ENCODE data around the gene NOD2. TPM values are rescaled to one million over a fixed set of nuclear protein-coding genes. Genes with fewer than 3 reads are reported as not detected.

The NOD2 gene
- total RNA-seq, 3 donors from 2014 or later (not counting 1 experiment from before 2014, with no cell fraction given) = 2.8 to 8.6 (median 2.9) TPM

DNA sequence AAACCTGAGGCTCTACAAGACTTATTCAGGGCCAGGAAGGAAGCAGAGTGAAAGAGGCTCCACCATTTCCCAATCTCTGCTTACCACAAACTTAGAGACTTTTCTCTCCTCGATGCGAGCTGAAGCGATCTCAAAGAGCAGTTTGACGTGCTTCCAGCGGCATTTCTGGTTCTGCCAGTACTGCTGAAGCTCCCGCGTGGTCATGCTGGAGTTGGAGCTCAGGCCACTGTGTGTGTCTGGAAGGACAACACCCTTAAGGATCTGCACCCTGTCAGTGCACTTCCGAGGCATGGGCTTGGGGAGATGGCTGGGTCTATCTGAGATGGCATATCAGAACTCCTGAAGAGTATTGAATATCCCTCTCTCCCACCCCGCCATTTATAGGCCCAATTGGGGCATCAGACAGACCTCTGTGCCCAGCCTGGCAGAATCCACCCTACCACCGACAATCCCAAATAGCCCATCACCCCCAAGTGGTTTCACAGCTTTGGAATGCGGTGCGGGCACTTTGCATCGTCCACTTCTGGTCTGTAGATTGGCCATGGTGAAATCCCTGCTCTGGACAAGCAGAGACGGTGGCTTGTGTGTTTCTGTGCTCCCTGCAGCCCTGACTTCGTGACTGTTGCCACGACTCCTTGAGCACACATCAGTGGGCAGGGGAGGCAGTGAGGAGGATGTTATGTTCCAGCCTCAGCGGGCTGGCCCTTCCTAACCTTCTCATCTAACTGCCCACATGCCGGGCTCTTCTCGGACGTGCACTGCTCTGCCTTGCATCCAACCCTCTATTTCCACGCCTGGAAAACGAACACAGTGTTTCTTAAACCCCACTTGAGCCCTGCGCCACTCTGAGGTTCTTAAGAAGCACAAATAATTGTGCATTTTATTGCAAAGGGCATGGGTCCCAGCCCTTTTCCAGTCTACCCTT, 17.5 kb upstream of the NOD2 start:
- Histone ChIP-seq H3K4me3 (ENCODE audit: low read length) (no peak overlapping the region), H3K36me3 (ENCODE audit: control insufficient read depth, insufficient read depth, low read length) (peaks cover 81% of the 10 kb centered on the region), H3K9me3 (ENCODE audit: control insufficient read depth, insufficient read depth, low read length) (peaks cover 25% of the 10 kb centered on the region), H3K4me1 (ENCODE audit: control insufficient read depth, insufficient read depth, low read length) (peaks cover 35% of the 10 kb centered on the region), H3K27ac (ENCODE audit: low read length) (no peak overlapping the region), H3K27me3 (ENCODE audit: control insufficient read depth, insufficient read depth, low read length) (no peaks in the 10 kb centered on the region)
- 97% methylated on average over 23 of the region's 23 CpGs for WGBS (ENCODE audit: insufficient coverage)
- Mint-ChIP-seq H3K4me3 (no peak overlapping the region), H3K27me3 (ENCODE audit: low read depth in 2 of 2) (no peaks in the 10 kb centered on the region), H3K36me3 (peaks cover 23% of the 10 kb centered on the region), H3K4me1 (peaks cover 41 to 47% of the 10 kb centered on the region in 2 donors), H3K27ac (peak overlapping the region in 1 of 2 donors; percentile 96), H3K9me3 (peaks cover 0 to 4% of the 10 kb centered on the region in 2 donors)
- ATAC-seq = no peak
- DNase-seq = no peak
- TF ChIP-seq, protein P1, sequence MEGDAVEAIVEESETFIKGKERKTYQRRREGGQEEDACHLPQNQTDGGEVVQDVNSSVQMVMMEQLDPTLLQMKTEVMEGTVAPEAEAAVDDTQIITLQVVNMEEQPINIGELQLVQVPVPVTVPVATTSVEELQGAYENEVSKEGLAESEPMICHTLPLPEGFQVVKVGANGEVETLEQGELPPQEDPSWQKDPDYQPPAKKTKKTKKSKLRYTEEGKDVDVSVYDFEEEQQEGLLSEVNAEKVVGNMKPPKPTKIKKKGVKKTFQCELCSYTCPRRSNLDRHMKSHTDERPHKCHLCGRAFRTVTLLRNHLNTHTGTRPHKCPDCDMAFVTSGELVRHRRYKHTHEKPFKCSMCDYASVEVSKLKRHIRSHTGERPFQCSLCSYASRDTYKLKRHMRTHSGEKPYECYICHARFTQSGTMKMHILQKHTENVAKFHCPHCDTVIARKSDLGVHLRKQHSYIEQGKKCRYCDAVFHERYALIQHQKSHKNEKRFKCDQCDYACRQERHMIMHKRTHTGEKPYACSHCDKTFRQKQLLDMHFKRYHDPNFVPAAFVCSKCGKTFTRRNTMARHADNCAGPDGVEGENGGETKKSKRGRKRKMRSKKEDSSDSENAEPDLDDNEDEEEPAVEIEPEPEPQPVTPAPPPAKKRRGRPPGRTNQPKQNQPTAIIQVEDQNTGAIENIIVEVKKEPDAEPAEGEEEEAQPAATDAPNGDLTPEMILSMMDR (IDR thresholded peaks at IDR 0.05) = no peak
- intact Hi-C loops (cut with micrococcal nuclease) = no loop called here

DNA sequence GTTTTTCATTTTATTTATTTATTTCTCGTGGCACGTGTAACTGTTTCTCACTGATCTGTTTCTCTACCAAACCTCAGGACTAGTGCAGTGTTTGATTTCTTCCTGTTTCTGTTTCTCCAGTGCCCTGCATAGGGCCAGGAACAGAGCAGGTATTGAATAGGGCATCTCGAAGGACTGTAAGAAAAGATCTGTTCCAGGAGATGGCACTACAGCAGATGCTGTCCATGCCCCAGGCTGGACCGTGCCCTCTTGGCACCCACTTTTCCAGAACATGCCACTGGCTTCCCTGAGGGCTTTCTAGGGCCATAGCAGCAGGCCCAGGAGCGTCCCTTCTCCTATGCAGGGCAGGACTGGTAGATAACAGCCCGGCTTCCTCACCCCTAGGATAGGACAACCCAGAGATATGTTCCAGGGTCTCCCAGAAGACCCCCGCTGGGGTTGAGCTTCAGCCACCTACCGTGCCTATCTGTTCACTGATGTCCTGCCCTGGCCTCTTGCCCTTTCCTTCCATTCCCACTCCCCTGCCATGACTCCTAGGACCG, 16.7 kb upstream of the NOD2 start:
- Histone ChIP-seq H3K4me1 (ENCODE audit: control insufficient read depth, insufficient read depth, low read length) (peaks cover 42% of the 10 kb centered on the region), H3K4me3 (ENCODE audit: low read length) (no peak overlapping the region), H3K27me3 (ENCODE audit: control insufficient read depth, insufficient read depth, low read length) (no peaks in the 10 kb centered on the region), H3K9me3 (ENCODE audit: control insufficient read depth, insufficient read depth, low read length) (peaks cover 23% of the 10 kb centered on the region), H3K36me3 (ENCODE audit: control insufficient read depth, insufficient read depth, low read length) (peaks cover 74% of the 10 kb centered on the region), H3K27ac (ENCODE audit: low read length) (no peak overlapping the region)
- Mint-ChIP-seq H3K27ac (peak overlapping the region; percentile 95 to 96), H3K4me3 (no peak overlapping the region), H3K27me3 (ENCODE audit: low read depth in 2 of 2) (no peaks in the 10 kb centered on the region), H3K36me3 (peaks cover 17% of the 10 kb centered on the region), H3K4me1 (peaks cover 46 to 48% of the 10 kb centered on the region in 2 donors), H3K9me3 (peaks cover 0 to 4% of the 10 kb centered on the region in 2 donors)
- WGBS (ENCODE audit: insufficient coverage) = 95% methylated on average over 9 of the region's 9 CpGs
- intact Hi-C loops (cut with micrococcal nuclease) = no loop called here
- no peak for DNase-seq
- TF ChIP-seq, protein P1 (IDR thresholded peaks at IDR 0.05) = no peak
- no peak for ATAC-seq

GRCh38 chr16:50677351-50677750, 16.1 kb upstream of the NOD2 start:
- intact Hi-C loops (cut with micrococcal nuclease) = no loop called here
- DNase-seq (peak in 1 of 2 donors; percentile 55), ATAC-seq (no peak)
- WGBS (ENCODE audit: insufficient coverage) = 89% methylated on average over 7 of the region's 7 CpGs
- H3K27ac ChIP-seq (ENCODE audit: low read length) = no peak overlapping the region
- peaks cover 68% of the 10 kb centered on the region for H3K36me3 ChIP-seq (ENCODE audit: control insufficient read depth, insufficient read depth, low read length)
- peaks cover 17% of the 10 kb centered on the region for H3K9me3 ChIP-seq (ENCODE audit: control insufficient read depth, insufficient read depth, low read length)
- no peaks in the 10 kb centered on the region for H3K27me3 Mint-ChIP-seq (ENCODE audit: low read depth in 2 of 2)
- TF ChIP-seq, protein P1 (IDR thresholded peaks at IDR 0.05) = peak; percentile 56
- peak overlapping the region; percentile 95 to 96 for H3K27ac Mint-ChIP-seq
- peaks cover 16% of the 10 kb centered on the region for H3K36me3 Mint-ChIP-seq
- H3K4me1 Mint-ChIP-seq = peaks cover 52 to 54% of the 10 kb centered on the region in 2 donors
- no peak overlapping the region for H3K4me3 Mint-ChIP-seq
- H3K4me1 ChIP-seq (ENCODE audit: control insufficient read depth, insufficient read depth, low read length) = peaks cover 48% of the 10 kb centered on the region
- no peaks in the 10 kb centered on the region for H3K27me3 ChIP-seq (ENCODE audit: control insufficient read depth, insufficient read depth, low read length)
- H3K9me3 Mint-ChIP-seq = peaks cover 0 to 2% of the 10 kb centered on the region in 2 donors
- H3K4me3 ChIP-seq (ENCODE audit: low read length) = no peak overlapping the region

All from natural killer cell (primary cell).